ENCODE measurements around the gene ADAMTSL4. TPM values are rescaled to one million over a fixed set of nuclear protein-coding genes. Genes with fewer than 3 reads are reported as not detected.

ADAMTSL4 gene
- total and polyA plus RNA-seq, 11 donors: 19.2 to 69.0 (median 41.1) TPM

DNA sequence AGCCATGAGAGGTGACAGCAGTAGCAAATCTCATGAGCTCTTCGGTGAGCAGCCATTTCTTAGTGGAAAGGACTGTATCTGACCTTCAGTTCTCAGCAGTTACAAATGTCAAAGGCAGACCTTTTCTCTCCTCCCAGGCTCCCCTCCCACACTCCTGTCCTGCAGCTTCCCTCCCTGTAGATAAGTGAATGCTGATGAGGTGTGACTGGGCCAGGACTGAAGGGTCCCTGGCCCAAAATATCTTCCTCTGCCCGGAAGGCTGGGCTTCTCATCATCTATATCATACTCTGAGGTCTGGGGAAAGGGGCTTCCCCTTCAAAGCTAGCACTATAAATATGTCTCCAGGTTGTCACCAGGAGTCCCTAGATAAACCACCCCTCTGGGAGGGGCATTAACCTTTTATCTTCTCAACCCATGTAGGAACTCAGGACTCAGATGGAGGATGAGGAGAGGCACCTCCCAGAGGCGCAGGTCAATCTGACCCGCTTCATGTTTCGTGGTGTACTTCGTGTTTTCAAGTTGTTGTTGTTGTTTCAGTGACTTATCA lies 3.6 kb upstream of the ADAMTSL4 start:
- Histone ChIP-seq H3K36me3 (no peaks in the 10 kb centered on the region), H3K4me1 (peaks cover 0 to 27% (median 14%) of the 10 kb centered on the region in 12 donors), H3K9me3 (no peaks in the 10 kb centered on the region), H3K27me3 (peaks cover 0 to 3% (median 0%) of the 10 kb centered on the region in 9 donors), H3K4me3 (no peak overlapping the region), H3K27ac (no peak overlapping the region)
- intact Hi-C loops (cut with DNase I): no loop called here
- TF ChIP-seq POLR2A (IDR thresholded peaks at IDR 0.05): no peak
- TF ChIP-seq, protein P1, sequence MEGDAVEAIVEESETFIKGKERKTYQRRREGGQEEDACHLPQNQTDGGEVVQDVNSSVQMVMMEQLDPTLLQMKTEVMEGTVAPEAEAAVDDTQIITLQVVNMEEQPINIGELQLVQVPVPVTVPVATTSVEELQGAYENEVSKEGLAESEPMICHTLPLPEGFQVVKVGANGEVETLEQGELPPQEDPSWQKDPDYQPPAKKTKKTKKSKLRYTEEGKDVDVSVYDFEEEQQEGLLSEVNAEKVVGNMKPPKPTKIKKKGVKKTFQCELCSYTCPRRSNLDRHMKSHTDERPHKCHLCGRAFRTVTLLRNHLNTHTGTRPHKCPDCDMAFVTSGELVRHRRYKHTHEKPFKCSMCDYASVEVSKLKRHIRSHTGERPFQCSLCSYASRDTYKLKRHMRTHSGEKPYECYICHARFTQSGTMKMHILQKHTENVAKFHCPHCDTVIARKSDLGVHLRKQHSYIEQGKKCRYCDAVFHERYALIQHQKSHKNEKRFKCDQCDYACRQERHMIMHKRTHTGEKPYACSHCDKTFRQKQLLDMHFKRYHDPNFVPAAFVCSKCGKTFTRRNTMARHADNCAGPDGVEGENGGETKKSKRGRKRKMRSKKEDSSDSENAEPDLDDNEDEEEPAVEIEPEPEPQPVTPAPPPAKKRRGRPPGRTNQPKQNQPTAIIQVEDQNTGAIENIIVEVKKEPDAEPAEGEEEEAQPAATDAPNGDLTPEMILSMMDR (IDR thresholded peaks at IDR 0.05): no peak
- 66 to 71% (median 68%) methylated on average over 6 of the region's 6 CpGs for WGBS, 4 donors
- ATAC-seq (no peak), DNase-seq (peak in 1 of 5 donors; percentile 3)

DNA sequence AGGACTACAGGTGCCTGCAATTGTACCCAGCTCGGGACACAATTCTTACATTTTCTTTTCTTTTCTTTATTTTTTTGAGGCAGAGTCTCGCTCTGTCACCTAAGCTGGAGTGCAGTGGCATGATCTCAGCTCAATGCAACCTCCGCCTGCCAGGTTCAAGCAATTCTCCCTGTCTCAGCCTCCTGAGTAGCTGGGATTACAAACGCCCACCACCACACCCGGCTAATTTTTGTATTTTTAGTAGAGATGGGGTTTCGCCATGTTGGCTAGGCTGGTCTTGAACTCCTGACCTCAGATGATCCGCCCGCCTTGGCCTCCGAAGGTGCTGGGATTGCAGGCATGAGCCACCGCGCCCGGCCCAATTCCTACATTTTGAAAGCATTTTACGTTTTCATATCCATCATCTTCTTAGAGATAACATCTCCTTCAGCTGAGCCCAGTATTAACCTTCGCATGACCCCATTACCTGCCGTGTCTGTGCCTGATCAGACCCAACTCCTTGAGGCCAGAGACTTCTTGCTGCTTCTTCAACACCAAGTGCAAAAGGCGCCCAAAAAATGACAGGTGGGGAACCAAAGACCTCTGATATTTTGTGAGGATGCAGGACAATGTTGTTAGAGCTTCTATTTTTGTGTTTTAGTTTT lies 2.8 kb upstream of the ADAMTSL4 start:
- Histone ChIP-seq H3K36me3 (no peaks in the 10 kb centered on the region), H3K9me3 (no peaks in the 10 kb centered on the region), H3K4me1 (peaks cover 0 to 34% (median 18%) of the 10 kb centered on the region in 12 donors), H3K27ac (no peak overlapping the region), H3K27me3 (peaks cover 0 to 3% (median 0%) of the 10 kb centered on the region in 9 donors), H3K4me3 (no peak overlapping the region)
- TF ChIP-seq, protein P1 (IDR thresholded peaks at IDR 0.05): no peak
- TF ChIP-seq POLR2A (IDR thresholded peaks at IDR 0.05): no peak
- intact Hi-C loops (cut with DNase I): no loop called here
- no peak for ATAC-seq
- 87 to 92% (median 90%) methylated on average over 16 of the region's 16 CpGs for WGBS, 4 donors
- DNase-seq: peak in 1 of 5 donors; percentile 12

DNA sequence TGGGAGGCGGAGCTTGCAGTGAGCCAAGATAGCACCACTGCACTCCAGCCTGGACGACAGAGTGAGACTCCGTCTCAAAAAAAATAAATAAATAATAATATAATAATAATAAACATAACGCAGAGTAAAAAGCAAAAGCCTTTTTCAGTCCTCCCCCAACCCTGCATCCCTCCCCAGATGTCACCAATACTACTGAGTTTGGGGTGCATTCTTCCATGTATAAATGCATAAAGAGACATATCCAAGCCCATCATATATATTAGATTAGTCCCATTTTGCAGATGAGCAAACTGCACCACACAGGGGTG lies 930 bp upstream of the ADAMTSL4 start:
- peaks cover 0 to 53% (median 35%) of the 10 kb centered on the region in 12 donors for H3K4me1 ChIP-seq
- no peaks in the 10 kb centered on the region for H3K9me3 ChIP-seq
- 50 to 58% (median 55%) methylated on average over 4 of the region's 4 CpGs for WGBS, 4 donors
- peak overlapping the region; percentile 63 to 93 (median 86) for H3K27ac ChIP-seq
- peak overlapping the region in 11 of 12 donors; percentile 45 to 77 (median 65) for H3K4me3 ChIP-seq
- DNase-seq (no peak), ATAC-seq (no peak)
- no peaks in the 10 kb centered on the region for H3K36me3 ChIP-seq
- H3K27me3 ChIP-seq: peaks cover 0 to 3% (median 0%) of the 10 kb centered on the region in 9 donors
- TF ChIP-seq, protein P1 (IDR thresholded peaks at IDR 0.05): no peak
- TF ChIP-seq POLR2A (IDR thresholded peaks at IDR 0.05): no peak
- intact Hi-C loops (cut with DNase I): no loop called here

DNA sequence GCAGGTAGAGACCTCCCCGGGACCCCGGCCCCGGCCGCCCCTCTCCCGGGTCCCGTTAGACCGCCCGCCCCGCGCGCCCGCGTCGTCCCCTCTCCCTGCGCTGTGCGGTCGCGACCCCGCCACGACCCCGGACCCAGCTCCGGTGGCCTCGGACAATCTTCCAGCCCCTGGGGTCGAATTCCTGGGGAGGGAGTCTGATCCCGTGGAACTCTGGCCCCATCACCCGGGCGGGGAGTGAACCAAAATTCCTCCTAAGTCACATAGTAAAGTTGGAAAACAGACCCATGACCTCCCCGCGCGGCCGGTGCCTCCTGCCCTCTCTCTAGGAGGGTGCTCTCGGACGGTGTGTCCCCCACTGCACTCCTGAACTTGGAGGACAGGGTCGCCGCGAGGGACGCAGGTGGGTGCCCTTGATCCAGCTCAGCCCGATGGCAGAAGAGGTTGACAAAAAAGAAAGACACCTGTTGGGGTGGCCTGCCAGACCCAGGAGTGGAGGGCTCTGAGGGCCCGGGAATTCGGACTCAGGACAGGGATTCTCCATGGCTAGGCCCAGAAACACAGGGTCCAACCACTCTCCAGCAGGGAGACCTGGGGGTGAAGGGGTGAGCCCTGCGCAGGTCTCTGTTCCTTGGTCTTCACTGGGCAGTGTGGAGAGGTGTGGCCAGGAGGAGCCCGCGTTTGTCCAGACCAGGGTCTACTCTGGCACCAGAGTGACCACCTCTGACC lies 451 bp downstream of the ADAMTSL4 start:
- peak overlapping the region; percentile 45 to 77 (median 62) for H3K4me3 ChIP-seq
- 11 to 30% (median 19%) methylated on average over 10 to 43 of the region's 43 CpGs for WGBS, 4 donors
- intact Hi-C loops (cut with DNase I): loop anchor here in 3 of 10 donors (10.0 kb wide), 1 partner anchor 265 kb away; no protein-coding TSS in a partner anchor
- H3K27ac ChIP-seq: peak overlapping the region; percentile 74 to 93 (median 86)
- H3K4me1 ChIP-seq: peaks cover 0 to 61% (median 36%) of the 10 kb centered on the region in 12 donors
- ATAC-seq: peak; percentile 1 to 9 (median 2)
- H3K27me3 ChIP-seq: peaks cover 0 to 3% (median 0%) of the 10 kb centered on the region in 9 donors
- no peaks in the 10 kb centered on the region for H3K36me3 ChIP-seq
- peak in 1 of 2 donors; percentile 44 for TF ChIP-seq POLR2A (IDR thresholded peaks at IDR 0.05)
- TF ChIP-seq, protein P1 (IDR thresholded peaks at IDR 0.05): peak in 5 of 12 donors; percentile 6 to 26 (median 16)
- DNase-seq: peak in 2 of 5 donors; percentile 51 to 57
- H3K9me3 ChIP-seq: no peaks in the 10 kb centered on the region
